Caco-2 (cell line): ENCODE results near the gene LHX5. TPM values are rescaled to one million over a fixed set of nuclear protein-coding genes. Genes with fewer than 3 reads are reported as not detected.

Experiments
- BruUV-seq: library from RNA; stranded (reverse); fragments of 400-500 nt; replicated peaks from 2 replicates; lab custom pipeline; 2021; lab: Mats Ljungman, UMichigan
- CTCF ChIA-PET: fragments of 300-600 bp; sonication (Branson Sonifier 250); formaldehyde crosslinking; loops from one replicate; lab custom pipeline; 2022; ENCODE audit warnings: antibody characterized with exemption; lab: Charles Lee
- POLR2A ChIA-PET: fragments of 300-600 bp; sonication (Branson Sonifier 250); formaldehyde crosslinking; loops from one replicate; lab custom pipeline; 2022; ENCODE audit warnings: antibody characterized with exemption; lab: Charles Lee
- DNase-seq, 2 experiments: peaks; one replicate each; pipeline versions ENCODE4 v3.0.0 to v3.0.0-alpha.2; 2020 to 2022
- H3K27me3 ChIP-seq: replicated peaks from 2 replicates; pipeline ENCODE4 v1.6.0; 2011; ENCODE audit warnings: low read length; ENCODE audit not compliant: control insufficient read depth, insufficient read depth
- H3K36me3 ChIP-seq: 2 replicates; pipeline ENCODE4 v1.5.1; 2011; ENCODE audit warnings: low read length; ENCODE audit not compliant: control insufficient read depth, insufficient read depth
- H3K4me1 ChIP-seq: fragments of 250-450 bp; sonication (Bioruptor Pico); 2 replicates; pipeline ENCODE4 v1.5.1; 2020; ENCODE audit warnings: mild to moderate bottlenecking
- H3K4me3 ChIP-seq: 2 replicates; pipeline ENCODE4 v1.5.1; 2011; ENCODE audit warnings: low read depth, mild to moderate bottlenecking, control low read depth, low read length
- H3K9me3 ChIP-seq: fragments of 250-450 bp; sonication (Bioruptor Pico); 2 replicates; pipeline ENCODE4 v1.5.1; 2020; ENCODE audit warnings: mild to moderate bottlenecking, moderate library complexity
- H3K27ac Mint-ChIP-seq: one replicate; pipeline ENCODE4 v1.8.0; 2022; ENCODE audit warnings: mixed read lengths; ENCODE audit not compliant: unreplicated experiment
- H3K27me3 Mint-ChIP-seq: one replicate; pipeline ENCODE4 v1.8.0; 2022; ENCODE audit warnings: mixed read lengths; ENCODE audit not compliant: insufficient read depth, unreplicated experiment
- H3K36me3 Mint-ChIP-seq: one replicate; pipeline ENCODE4 v1.8.0; 2022; ENCODE audit warnings: mild to moderate bottlenecking, mixed read lengths; ENCODE audit not compliant: insufficient read depth, unreplicated experiment
- H3K4me1 Mint-ChIP-seq: one replicate; pipeline ENCODE4 v1.8.0; 2022; ENCODE audit warnings: low read depth, mixed read lengths; ENCODE audit not compliant: unreplicated experiment
- H3K4me3 Mint-ChIP-seq: one replicate; pipeline ENCODE4 v1.8.0; 2022; ENCODE audit warnings: mild to moderate bottlenecking, moderate library complexity, mixed read lengths; ENCODE audit not compliant: unreplicated experiment
- H3K9me3 Mint-ChIP-seq: one replicate; pipeline ENCODE4 v1.8.0; 2022; ENCODE audit warnings: mixed read lengths; ENCODE audit not compliant: unreplicated experiment
- CTCF ChIP-seq, 2 experiments: fragments of 200-600 bp in 1 of 2; IDR thresholded peaks; 1 replicate in 1 of 2; 2 replicates in 1 of 2; pipeline versions ENCODE4 v1.5.1 to v1.8.0; 2011 to 2022; ENCODE audit warnings: antibody characterized with exemption in 1 of 2, control low read depth in 1 of 2, inconsistent platforms in 1 of 2, low read depth in 1 of 2, low read length in 1 of 2, mild to moderate bottlenecking in 1 of 2, moderate library complexity in 1 of 2; ENCODE audit not compliant: insufficient read depth in 1 of 2, severe bottlenecking in 1 of 2, unreplicated experiment in 1 of 2
- intact Hi-C: fragments of 100-400 bp; cut with micrococcal nuclease; formaldehyde crosslinking; loops from one replicate; pipeline ENCODE4 v1.10.0; 2022; ENCODE audit not compliant: unreplicated experiment
- total RNA-seq: library from RNA; stranded (reverse); gene quantifications from 2 replicates; pipeline ENCODE4 v1.2.3, GENCODE V29; 2022

The LHX5 gene
- total RNA-seq, 1 experiment from 2014 or later = 0.25 TPM

- Mint-ChIP-seq H3K27ac (no peak overlapping the region), H3K9me3 (no peaks in the 10 kb centered on the region), H3K27me3 (peaks cover 34% of the 10 kb centered on the region), H3K36me3 (no peaks in the 10 kb centered on the region), H3K4me3 (peak overlapping the region; percentile 46), H3K4me1 (peaks cover 9% of the 10 kb centered on the region)
- Histone ChIP-seq H3K4me1 (peaks cover 11% of the 10 kb centered on the region; the same call in 1 of the 2 replicates), H3K36me3 (no peaks in the 10 kb centered on the region), H3K27me3 (peaks cover 5% of the 10 kb centered on the region), H3K9me3 (no peaks in the 10 kb centered on the region), H3K4me3 (no peak overlapping the region)
- CTCF ChIA-PET = interaction anchor here (0.9 kb wide), 1 partner anchor 61 kb away, joined by 3 read pairs; no protein-coding TSS in a partner anchor
- no TSS peak for BruUV-seq
- intact Hi-C loops = loop anchor here (5.0 to 10.0 kb wide), 2 partner anchors 131 to 263 kb away; no protein-coding TSS in a partner anchor
- DNase-seq = no peak
- POLR2A ChIA-PET = no interaction called here
- TF ChIP-seq CTCF (IDR thresholded peaks at IDR 0.05; ENCODE audit: insufficient read depth in 1 of 2, low read depth in 1 of 2, low read length in 1 of 2, severe bottlenecking in 1 of 2, unreplicated experiment in 1 of 2) = no peak
These were observed 7.8 kb downstream of the LHX5 start for GRCh38 chr12:113463746-113464451.

- Histone ChIP-seq H3K27me3 (peaks cover 4% of the 10 kb centered on the region), H3K9me3 (no peaks in the 10 kb centered on the region), H3K4me1 (peaks cover 11% of the 10 kb centered on the region; the same call in 1 of the 2 replicates), H3K4me3 (no peak overlapping the region), H3K36me3 (no peaks in the 10 kb centered on the region)
- DNase-seq = no peak
- Mint-ChIP-seq H3K27ac (no peak overlapping the region), H3K4me1 (peaks cover 9% of the 10 kb centered on the region), H3K27me3 (peaks cover 34% of the 10 kb centered on the region), H3K9me3 (no peaks in the 10 kb centered on the region), H3K4me3 (peak overlapping the region; percentile 46), H3K36me3 (no peaks in the 10 kb centered on the region)
- ChIA-PET CTCF (interaction anchor here (1.1 kb wide), 1 partner anchor 303 kb away, joined by 4 read pairs; no protein-coding TSS in a partner anchor), POLR2A (no interaction called here)
- TF ChIP-seq CTCF (IDR thresholded peaks at IDR 0.05; ENCODE audit: insufficient read depth in 1 of 2, low read depth in 1 of 2, low read length in 1 of 2, severe bottlenecking in 1 of 2, unreplicated experiment in 1 of 2) = no peak
- BruUV-seq = no TSS peak
- intact Hi-C loops = loop anchor here (1.0 to 10.0 kb wide), 4 partner anchors 132 to 449 kb away; no protein-coding TSS in a partner anchor
These were observed 8.5 kb downstream of the LHX5 start for GRCh38 chr12:113462998-113463745.

GRCh38 chr12:113462117-113462774 lies 9.4 kb downstream of the LHX5 start:
- Histone ChIP-seq H3K9me3 (no peaks in the 10 kb centered on the region), H3K27me3 (peaks cover 3% of the 10 kb centered on the region), H3K36me3 (no peaks in the 10 kb centered on the region), H3K4me1 (peaks cover 11% of the 10 kb centered on the region; the same call in 1 of the 2 replicates), H3K4me3 (no peak overlapping the region)
- TF ChIP-seq CTCF (IDR thresholded peaks at IDR 0.05; ENCODE audit: insufficient read depth in 1 of 2, low read depth in 1 of 2, low read length in 1 of 2, severe bottlenecking in 1 of 2, unreplicated experiment in 1 of 2) = peak; percentile 77 to 84
- Mint-ChIP-seq H3K9me3 (no peaks in the 10 kb centered on the region), H3K27me3 (peaks cover 33% of the 10 kb centered on the region), H3K4me1 (peaks cover 9% of the 10 kb centered on the region), H3K4me3 (no peak overlapping the region), H3K27ac (no peak overlapping the region), H3K36me3 (no peaks in the 10 kb centered on the region)
- DNase-seq = peak; percentile 74 to 82
- POLR2A ChIA-PET = no interaction called here
- CTCF ChIA-PET = interaction anchor here (0.5 to 1.6 kb wide), 11 partner anchors 15 to 447 kb away, joined by 3 to 5 read pairs (median 4); no protein-coding TSS in a partner anchor
- intact Hi-C loops = loop anchor here (1.0 to 10.0 kb wide), 4 partner anchors 133 to 450 kb away; no protein-coding TSS in a partner anchor
- BruUV-seq = no TSS peak
